K562 treated with DMSO at 1 percent for 48 hours (cell line): Measurements from ENCODE around the gene CEBPA. TPM values are rescaled to one million over a fixed set of nuclear protein-coding genes. Genes with fewer than 3 reads are reported as not detected.

Source experiments
- total RNA-seq: library from RNA; unstranded; fragments of 300-600 nt; gene quantifications from 2 replicates; pipeline ENCODE4 v1.2.3, GENCODE V29; 2022; ENCODE audit warnings: low replicate concordance; ENCODE audit errors: extremely low read depth

CEBPA gene
- total RNA-seq: not detected in 2 replicates

DNA sequence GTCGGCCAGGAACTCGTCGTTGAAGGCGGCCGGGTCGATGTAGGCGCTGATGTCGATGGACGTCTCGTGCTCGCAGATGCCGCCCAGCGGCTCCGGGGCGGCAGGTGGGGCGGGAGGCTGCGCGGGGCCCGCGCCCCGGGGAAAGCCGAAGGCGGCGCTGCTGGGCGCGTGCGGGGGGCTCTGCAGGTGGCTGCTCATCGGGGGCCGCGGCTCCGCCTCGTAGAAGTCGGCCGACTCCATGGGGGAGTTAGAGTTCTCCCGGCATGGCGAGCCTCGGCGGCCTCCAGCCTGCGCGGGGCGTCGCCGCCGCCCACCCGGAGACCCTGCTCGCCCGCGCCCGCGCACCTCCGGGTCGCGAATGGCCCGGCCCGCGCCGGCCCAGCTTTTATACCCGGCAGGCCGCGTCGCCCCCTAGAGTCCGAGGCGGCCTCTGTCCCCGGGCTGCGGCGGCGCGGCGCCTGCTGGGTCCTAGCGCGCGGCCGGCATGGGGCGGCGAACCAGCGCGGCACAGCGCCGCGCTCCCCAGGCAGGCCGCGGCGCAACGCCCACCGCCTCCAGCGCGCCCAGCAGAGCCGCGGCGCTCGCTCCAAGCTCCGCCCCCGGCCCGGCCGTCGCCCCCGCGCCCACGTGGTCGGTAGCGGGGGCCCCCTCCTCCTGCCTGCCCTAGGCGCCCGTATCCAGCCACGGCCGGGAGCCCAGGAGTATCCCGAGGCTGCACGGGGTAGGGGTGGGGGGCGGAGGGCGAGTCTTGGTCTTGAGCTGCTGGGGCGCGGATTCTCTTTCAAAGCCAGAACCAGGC is at the start of gene CEBPA:
TSS of gene CEBPA (minus strand) at position 360 of the 799 bp plus-strand sequence. CDS start at position 240, 120 bp downstream.

Other genes with a start within 250 kb of the CEBPA start
- gene RHPN2, start 237.6 kb downstream of the CEBPA start, total RNA-seq: not detected in 2 replicates
- not detected in 2 replicates for gene GPATCH1, start 221.4 kb downstream of the CEBPA start, total RNA-seq
- gene WDR88, start 170.4 kb downstream of the CEBPA start, total RNA-seq: not detected in 2 replicates
- gene LRP3, start 108.2 kb downstream of the CEBPA start, total RNA-seq: not detected in 2 replicates
- not detected in 2 replicates for gene SLC7A10, start 76.7 kb downstream of the CEBPA start, total RNA-seq
- gene CEBPG, start 71.2 kb upstream of the CEBPA start, total RNA-seq: not detected in 2 replicates
- gene PEPD, start 219.3 kb upstream of the CEBPA start, total RNA-seq: not detected in 2 replicates